Measurements from ENCODE around the gene PLCXD1.

Gene PLCXD1

GRCh38 chrX:314049-314448 lies 32.9 kb downstream of the PLCXD1 start:
- no peak for DNase-seq (ENCODE audit: extremely low read depth, low read depth)
- no peak for TF ChIP-seq CTCF (IDR thresholded peaks at IDR 0.05; ENCODE audit: low read depth, low read length)

GRCh38 chrX:314781-315595 lies 33.8 kb downstream of the PLCXD1 start:
- TF ChIP-seq CTCF (IDR thresholded peaks at IDR 0.05; ENCODE audit: low read depth, low read length), result no peak
- DNase-seq (ENCODE audit: extremely low read depth, low read depth), result no peak

GRCh38 chrX:316351-317325 lies 35.5 kb downstream of the PLCXD1 start:
- TF ChIP-seq CTCF (IDR thresholded peaks at IDR 0.05; ENCODE audit: low read depth, low read length), result no peak
- no peak for DNase-seq (ENCODE audit: extremely low read depth, low read depth)

GRCh38 chrX:317424-318067 lies 36.4 kb downstream of the PLCXD1 start:
- TF ChIP-seq CTCF (IDR thresholded peaks at IDR 0.05; ENCODE audit: low read depth, low read length), result no peak
- peak; percentile 23 for DNase-seq (ENCODE audit: extremely low read depth, low read depth)

GRCh38 chrX:318068-318738 lies 37.0 kb downstream of the PLCXD1 start:
- TF ChIP-seq CTCF (IDR thresholded peaks at IDR 0.05; ENCODE audit: low read depth, low read length), result no peak
- peak; percentile 93 for DNase-seq (ENCODE audit: extremely low read depth, low read depth)

- peak; percentile 12; the same call in 1 of the 2 replicates for TF ChIP-seq CTCF (IDR thresholded peaks at IDR 0.05; ENCODE audit: low read depth, low read length)
- peak; percentile 99 for DNase-seq (ENCODE audit: extremely low read depth, low read depth)
These were observed 37.8 kb downstream of the PLCXD1 start, which contains the start of gene GTPBP6 for GRCh38 chrX:318739-319578. Gene GTPBP6 (minus strand): TSS chrX:318796. CDS start chrX:318787, 9 bp downstream.
